Measurements from ENCODE around the gene ANK3.

Gene ANK3

GRCh38 chr10:60338786-60339185 lies 50.9 kb downstream of the ANK3 start:
- Histone ChIP-seq H3K9me3 (ENCODE audit: low read length) (no peaks in the 10 kb centered on the region), H3K27me3 (ENCODE audit: control insufficient read depth in 1 of 2, insufficient read depth in 2 of 2, low read length in 2 of 2) (no peaks in the 10 kb centered on the region), H3K27ac (ENCODE audit: low read depth, low read length) (no peak overlapping the region), H3K4me1 (ENCODE audit: insufficient read depth, low read length) (no peaks in the 10 kb centered on the region), H3K9ac (ENCODE audit: low read length) (no peak overlapping the region), H3K36me3 (ENCODE audit: insufficient read depth, low read length) (no peaks in the 10 kb centered on the region), H3K4me3 (ENCODE audit: low read depth in 1 of 2, low read length in 2 of 2) (no peak overlapping the region)

- H3K9me3 ChIP-seq (ENCODE audit: low read length): no peaks in the 10 kb centered on the region
- H3K4me3 ChIP-seq (ENCODE audit: low read depth in 1 of 2, low read length in 2 of 2): no peak overlapping the region
- no peak overlapping the region for H3K27ac ChIP-seq (ENCODE audit: low read depth, low read length)
- H3K36me3 ChIP-seq (ENCODE audit: insufficient read depth, low read length): no peaks in the 10 kb centered on the region
- H3K27me3 ChIP-seq (ENCODE audit: control insufficient read depth in 1 of 2, insufficient read depth in 2 of 2, low read length in 2 of 2): no peaks in the 10 kb centered on the region
- H3K9ac ChIP-seq (ENCODE audit: low read length): no peak overlapping the region
- H3K4me1 ChIP-seq (ENCODE audit: insufficient read depth, low read length): no peaks in the 10 kb centered on the region
These were observed 51.6 kb downstream of the ANK3 start for GRCh38 chr10:60338002-60338564.

- no peaks in the 10 kb centered on the region for H3K36me3 ChIP-seq (ENCODE audit: insufficient read depth, low read length)
- H3K4me1 ChIP-seq (ENCODE audit: insufficient read depth, low read length): no peaks in the 10 kb centered on the region
- H3K4me3 ChIP-seq (ENCODE audit: low read depth in 1 of 2, low read length in 2 of 2): no peak overlapping the region
- H3K9ac ChIP-seq (ENCODE audit: low read length): no peak overlapping the region
- no peak overlapping the region for H3K27ac ChIP-seq (ENCODE audit: low read depth, low read length)
- H3K27me3 ChIP-seq (ENCODE audit: control insufficient read depth in 1 of 2, insufficient read depth in 2 of 2, low read length in 2 of 2): no peaks in the 10 kb centered on the region
- no peaks in the 10 kb centered on the region for H3K9me3 ChIP-seq (ENCODE audit: low read length)
These were observed 52.6 kb downstream of the ANK3 start for GRCh38 chr10:60336901-60337630.

- Histone ChIP-seq H3K4me3 (ENCODE audit: low read depth in 1 of 2, low read length in 2 of 2) (no peak overlapping the region), H3K36me3 (ENCODE audit: insufficient read depth, low read length) (no peaks in the 10 kb centered on the region), H3K9ac (ENCODE audit: low read length) (no peak overlapping the region), H3K27ac (ENCODE audit: low read depth, low read length) (no peak overlapping the region), H3K4me1 (ENCODE audit: insufficient read depth, low read length) (no peaks in the 10 kb centered on the region), H3K9me3 (ENCODE audit: low read length) (no peaks in the 10 kb centered on the region), H3K27me3 (ENCODE audit: control insufficient read depth in 1 of 2, insufficient read depth in 2 of 2, low read length in 2 of 2) (no peaks in the 10 kb centered on the region)
These were observed 54.0 kb downstream of the ANK3 start for GRCh38 chr10:60335708-60336107.

- Histone ChIP-seq H3K9ac (ENCODE audit: low read length) (no peak overlapping the region), H3K27ac (ENCODE audit: low read depth, low read length) (no peak overlapping the region), H3K9me3 (ENCODE audit: low read length) (no peaks in the 10 kb centered on the region), H3K36me3 (ENCODE audit: insufficient read depth, low read length) (no peaks in the 10 kb centered on the region), H3K27me3 (ENCODE audit: control insufficient read depth in 1 of 2, insufficient read depth in 2 of 2, low read length in 2 of 2) (no peaks in the 10 kb centered on the region), H3K4me3 (ENCODE audit: low read depth in 1 of 2, low read length in 2 of 2) (no peak overlapping the region), H3K4me1 (ENCODE audit: insufficient read depth, low read length) (no peaks in the 10 kb centered on the region)
These were observed 54.7 kb downstream of the ANK3 start for GRCh38 chr10:60334991-60335390.

- Histone ChIP-seq H3K4me3 (ENCODE audit: low read depth in 1 of 2, low read length in 2 of 2) (no peak overlapping the region), H3K9ac (ENCODE audit: low read length) (no peak overlapping the region), H3K9me3 (ENCODE audit: low read length) (no peaks in the 10 kb centered on the region), H3K36me3 (ENCODE audit: insufficient read depth, low read length) (no peaks in the 10 kb centered on the region), H3K27me3 (ENCODE audit: control insufficient read depth in 1 of 2, insufficient read depth in 2 of 2, low read length in 2 of 2) (no peaks in the 10 kb centered on the region), H3K27ac (ENCODE audit: low read depth, low read length) (no peak overlapping the region), H3K4me1 (ENCODE audit: insufficient read depth, low read length) (no peaks in the 10 kb centered on the region)
These were observed 57.3 kb downstream of the ANK3 start for GRCh38 chr10:60332371-60332770.

GRCh38 chr10:60331886-60332285 lies 57.8 kb downstream of the ANK3 start:
- no peaks in the 10 kb centered on the region for H3K27me3 ChIP-seq (ENCODE audit: control insufficient read depth in 1 of 2, insufficient read depth in 2 of 2, low read length in 2 of 2)
- H3K36me3 ChIP-seq (ENCODE audit: insufficient read depth, low read length): no peaks in the 10 kb centered on the region
- H3K4me3 ChIP-seq (ENCODE audit: low read depth in 1 of 2, low read length in 2 of 2): no peak overlapping the region
- H3K27ac ChIP-seq (ENCODE audit: low read depth, low read length): no peak overlapping the region
- no peaks in the 10 kb centered on the region for H3K9me3 ChIP-seq (ENCODE audit: low read length)
- H3K4me1 ChIP-seq (ENCODE audit: insufficient read depth, low read length): no peaks in the 10 kb centered on the region
- H3K9ac ChIP-seq (ENCODE audit: low read length): no peak overlapping the region

GRCh38 chr10:60323162-60323561 lies 66.5 kb downstream of the ANK3 start:
- no peaks in the 10 kb centered on the region for H3K27me3 ChIP-seq (ENCODE audit: control insufficient read depth in 1 of 2, insufficient read depth in 2 of 2, low read length in 2 of 2)
- no peak overlapping the region for H3K27ac ChIP-seq (ENCODE audit: low read depth, low read length)
- no peak overlapping the region for H3K9ac ChIP-seq (ENCODE audit: low read length)
- no peaks in the 10 kb centered on the region for H3K36me3 ChIP-seq (ENCODE audit: insufficient read depth, low read length)
- H3K4me1 ChIP-seq (ENCODE audit: insufficient read depth, low read length): no peaks in the 10 kb centered on the region
- no peaks in the 10 kb centered on the region for H3K9me3 ChIP-seq (ENCODE audit: low read length)
- H3K4me3 ChIP-seq (ENCODE audit: low read depth in 1 of 2, low read length in 2 of 2): no peak overlapping the region

- H3K4me1 ChIP-seq (ENCODE audit: insufficient read depth, low read length): no peaks in the 10 kb centered on the region
- no peaks in the 10 kb centered on the region for H3K36me3 ChIP-seq (ENCODE audit: insufficient read depth, low read length)
- no peaks in the 10 kb centered on the region for H3K9me3 ChIP-seq (ENCODE audit: low read length)
- no peak overlapping the region for H3K9ac ChIP-seq (ENCODE audit: low read length)
- H3K27me3 ChIP-seq (ENCODE audit: control insufficient read depth in 1 of 2, insufficient read depth in 2 of 2, low read length in 2 of 2): no peaks in the 10 kb centered on the region
- H3K27ac ChIP-seq (ENCODE audit: low read depth, low read length): no peak overlapping the region
- no peak overlapping the region for H3K4me3 ChIP-seq (ENCODE audit: low read depth in 1 of 2, low read length in 2 of 2)
These were observed 69.0 kb downstream of the ANK3 start for GRCh38 chr10:60320666-60321065.

GRCh38 chr10:60316029-60316428 lies 73.6 kb downstream of the ANK3 start:
- Histone ChIP-seq H3K4me1 (ENCODE audit: insufficient read depth, low read length) (no peaks in the 10 kb centered on the region), H3K9me3 (ENCODE audit: low read length) (no peaks in the 10 kb centered on the region), H3K27ac (ENCODE audit: low read depth, low read length) (no peak overlapping the region), H3K36me3 (ENCODE audit: insufficient read depth, low read length) (no peaks in the 10 kb centered on the region), H3K4me3 (ENCODE audit: low read depth in 1 of 2, low read length in 2 of 2) (no peak overlapping the region), H3K9ac (ENCODE audit: low read length) (no peak overlapping the region), H3K27me3 (ENCODE audit: control insufficient read depth in 1 of 2, insufficient read depth in 2 of 2, low read length in 2 of 2) (no peaks in the 10 kb centered on the region)

- no peak overlapping the region for H3K9ac ChIP-seq (ENCODE audit: low read length)
- no peaks in the 10 kb centered on the region for H3K4me1 ChIP-seq (ENCODE audit: insufficient read depth, low read length)
- no peaks in the 10 kb centered on the region for H3K36me3 ChIP-seq (ENCODE audit: insufficient read depth, low read length)
- no peaks in the 10 kb centered on the region for H3K27me3 ChIP-seq (ENCODE audit: control insufficient read depth in 1 of 2, insufficient read depth in 2 of 2, low read length in 2 of 2)
- H3K27ac ChIP-seq (ENCODE audit: low read depth, low read length): no peak overlapping the region
- no peaks in the 10 kb centered on the region for H3K9me3 ChIP-seq (ENCODE audit: low read length)
- no peak overlapping the region for H3K4me3 ChIP-seq (ENCODE audit: low read depth in 1 of 2, low read length in 2 of 2)
These were observed 74.4 kb downstream of the ANK3 start for GRCh38 chr10:60315311-60315710.

Data from muscle layer of colon (tissue), 2 donors.